ENCODE measurements around the gene NUMBL. TPM values are rescaled to one million over a fixed set of nuclear protein-coding genes. Genes with fewer than 3 reads are reported as not detected.
A peak's percentile ranks its signal among the peaks of the same experiment; 100 is the strongest.

The NUMBL gene
- total and polyA plus RNA-seq, 2 experiments from 2014 or later: 33.4 to 35.1 TPM

GRCh38 chr19:40646743-40647254 is 43.7 kb downstream of the NUMBL start:
- no peaks in the 10 kb centered on the region for H3K27me3 ChIP-seq (replicated peaks; ENCODE audit: insufficient read depth)
- DNase-seq: peak; percentile 30
- no peaks in the 10 kb centered on the region for H3K79me2 ChIP-seq (ENCODE audit: insufficient read depth)
- H3K9ac ChIP-seq: peak overlapping the region; percentile 66
- H3K4me1 ChIP-seq (ENCODE audit: insufficient read depth): peaks cover 25% of the 10 kb centered on the region
- H3K9me3 ChIP-seq (ENCODE audit: low read depth): no peaks in the 10 kb centered on the region
- peak overlapping the region; percentile 84 for H3K27ac ChIP-seq
- TF ChIP-seq EZH2 (IDR thresholded peaks at IDR 0.05; ENCODE audit: insufficient read depth, poor library complexity, severe bottlenecking) (no peak), EZH2phosphoT487 (IDR thresholded peaks at IDR 0.05; ENCODE audit: insufficient read depth, low read depth) (no peak)
- H3K36me3 ChIP-seq (ENCODE audit: low read depth): no peaks in the 10 kb centered on the region
- H3K4me2 ChIP-seq (ENCODE audit: unreplicated experiment): peak overlapping the region; percentile 88
- H2AFZ ChIP-seq: peak overlapping the region; percentile 81
- peaks cover 25% of the 10 kb centered on the region for H3F3A ChIP-seq (ENCODE audit: insufficient read depth)
- H3K4me3 ChIP-seq: peak overlapping the region; percentile 65
- WGBS, 2 experiments (ENCODE audit: low coverage in 1 of 2, low lambda C conversion rate in 2 of 2, missing lambda C conversion rate in 2 of 2): 18 to 26% methylated on average over 5 of the region's 5 CpGs
- no peaks in the 10 kb centered on the region for H4K20me1 ChIP-seq (ENCODE audit: insufficient read depth)
- H3K9me2 ChIP-seq (ENCODE audit: insufficient read depth): no peaks in the 10 kb centered on the region
- in situ Hi-C loops (cut with MboI): no loop called here

GRCh38 chr19:40642757-40643305 is 47.6 kb downstream of the NUMBL start:
- in situ Hi-C loops (cut with MboI): no loop called here
- Histone ChIP-seq H3K27ac (no peak overlapping the region), H3K9ac (no peak overlapping the region), H3K4me3 (no peak overlapping the region), H3F3A (ENCODE audit: insufficient read depth) (peaks cover 17% of the 10 kb centered on the region), H3K4me1 (ENCODE audit: insufficient read depth) (peaks cover 14% of the 10 kb centered on the region), H3K36me3 (ENCODE audit: low read depth) (no peaks in the 10 kb centered on the region), H3K4me2 (ENCODE audit: unreplicated experiment) (no peak overlapping the region), H3K9me2 (ENCODE audit: insufficient read depth) (no peaks in the 10 kb centered on the region), H3K27me3 (replicated peaks; ENCODE audit: insufficient read depth) (no peaks in the 10 kb centered on the region), H2AFZ (no peak overlapping the region), H3K79me2 (ENCODE audit: insufficient read depth) (no peaks in the 10 kb centered on the region), H4K20me1 (ENCODE audit: insufficient read depth) (no peaks in the 10 kb centered on the region), H3K9me3 (ENCODE audit: low read depth) (no peaks in the 10 kb centered on the region)
- TF ChIP-seq EZH2 (IDR thresholded peaks at IDR 0.05; ENCODE audit: insufficient read depth, poor library complexity, severe bottlenecking) (no peak), EZH2phosphoT487 (IDR thresholded peaks at IDR 0.05; ENCODE audit: insufficient read depth, low read depth) (no peak)
- WGBS, 2 experiments (ENCODE audit: low coverage in 1 of 2, low lambda C conversion rate in 2 of 2, missing lambda C conversion rate in 2 of 2): 48 to 52% methylated on average over 8 of the region's 8 CpGs
- DNase-seq: no peak

- no peak for DNase-seq
- no peaks in the 10 kb centered on the region for H3K79me2 ChIP-seq (ENCODE audit: insufficient read depth)
- H3K4me1 ChIP-seq (ENCODE audit: insufficient read depth): peaks cover 14% of the 10 kb centered on the region
- no peak overlapping the region for H3K27ac ChIP-seq
- H4K20me1 ChIP-seq (ENCODE audit: insufficient read depth): no peaks in the 10 kb centered on the region
- no peak overlapping the region for H3K4me3 ChIP-seq
- H2AFZ ChIP-seq: no peak overlapping the region
- peaks cover 17% of the 10 kb centered on the region for H3F3A ChIP-seq (ENCODE audit: insufficient read depth)
- 86 to 90% methylated on average over 18 of the region's 18 CpGs for WGBS, 2 experiments (ENCODE audit: low coverage in 1 of 2, low lambda C conversion rate in 2 of 2, missing lambda C conversion rate in 2 of 2)
- H3K9ac ChIP-seq: no peak overlapping the region
- no peaks in the 10 kb centered on the region for H3K9me2 ChIP-seq (ENCODE audit: insufficient read depth)
- H3K27me3 ChIP-seq (replicated peaks; ENCODE audit: insufficient read depth): no peaks in the 10 kb centered on the region
- TF ChIP-seq EZH2 (IDR thresholded peaks at IDR 0.05; ENCODE audit: insufficient read depth, poor library complexity, severe bottlenecking) (no peak), EZH2phosphoT487 (IDR thresholded peaks at IDR 0.05; ENCODE audit: insufficient read depth, low read depth) (no peak)
- in situ Hi-C loops (cut with MboI): no loop called here
- no peaks in the 10 kb centered on the region for H3K36me3 ChIP-seq (ENCODE audit: low read depth)
- no peaks in the 10 kb centered on the region for H3K9me3 ChIP-seq (ENCODE audit: low read depth)
- H3K4me2 ChIP-seq (ENCODE audit: unreplicated experiment): no peak overlapping the region
These were observed 48.3 kb downstream of the NUMBL start for GRCh38 chr19:40642051-40642706.

GRCh38 chr19:40641281-40641680 is 49.2 kb downstream of the NUMBL start:
- H3K9ac ChIP-seq: no peak overlapping the region
- WGBS, 2 experiments (ENCODE audit: low coverage in 1 of 2, low lambda C conversion rate in 2 of 2, missing lambda C conversion rate in 2 of 2): 83 to 87% methylated on average over 7 of the region's 7 CpGs
- no peaks in the 10 kb centered on the region for H3K79me2 ChIP-seq (ENCODE audit: insufficient read depth)
- no peaks in the 10 kb centered on the region for H3K9me3 ChIP-seq (ENCODE audit: low read depth)
- no peak for TF ChIP-seq EZH2phosphoT487 (IDR thresholded peaks at IDR 0.05; ENCODE audit: insufficient read depth, low read depth)
- TF ChIP-seq EZH2 (IDR thresholded peaks at IDR 0.05; ENCODE audit: insufficient read depth, poor library complexity, severe bottlenecking): no peak
- H3K36me3 ChIP-seq (ENCODE audit: low read depth): no peaks in the 10 kb centered on the region
- peaks cover 6% of the 10 kb centered on the region for H3K4me1 ChIP-seq (ENCODE audit: insufficient read depth)
- H3K27ac ChIP-seq: no peak overlapping the region
- H3K4me2 ChIP-seq (ENCODE audit: unreplicated experiment): no peak overlapping the region
- H3K4me3 ChIP-seq: no peak overlapping the region
- no peak for DNase-seq
- peaks cover 9% of the 10 kb centered on the region for H3F3A ChIP-seq (ENCODE audit: insufficient read depth)
- no peaks in the 10 kb centered on the region for H4K20me1 ChIP-seq (ENCODE audit: insufficient read depth)
- H2AFZ ChIP-seq: peak overlapping the region; percentile 73; the same call in 1 of the 2 replicates
- H3K27me3 ChIP-seq (replicated peaks; ENCODE audit: insufficient read depth): no peaks in the 10 kb centered on the region
- no peaks in the 10 kb centered on the region for H3K9me2 ChIP-seq (ENCODE audit: insufficient read depth)
- in situ Hi-C loops (cut with MboI): no loop called here

All from GM23248 (cell line).